ENCODE measurements around the gene UNC5B. TPM values are rescaled to one million over a fixed set of nuclear protein-coding genes. Genes with fewer than 3 reads are reported as not detected.

The UNC5B gene
- polyA plus RNA-seq, 1 experiment = 27.4 TPM

DNA sequence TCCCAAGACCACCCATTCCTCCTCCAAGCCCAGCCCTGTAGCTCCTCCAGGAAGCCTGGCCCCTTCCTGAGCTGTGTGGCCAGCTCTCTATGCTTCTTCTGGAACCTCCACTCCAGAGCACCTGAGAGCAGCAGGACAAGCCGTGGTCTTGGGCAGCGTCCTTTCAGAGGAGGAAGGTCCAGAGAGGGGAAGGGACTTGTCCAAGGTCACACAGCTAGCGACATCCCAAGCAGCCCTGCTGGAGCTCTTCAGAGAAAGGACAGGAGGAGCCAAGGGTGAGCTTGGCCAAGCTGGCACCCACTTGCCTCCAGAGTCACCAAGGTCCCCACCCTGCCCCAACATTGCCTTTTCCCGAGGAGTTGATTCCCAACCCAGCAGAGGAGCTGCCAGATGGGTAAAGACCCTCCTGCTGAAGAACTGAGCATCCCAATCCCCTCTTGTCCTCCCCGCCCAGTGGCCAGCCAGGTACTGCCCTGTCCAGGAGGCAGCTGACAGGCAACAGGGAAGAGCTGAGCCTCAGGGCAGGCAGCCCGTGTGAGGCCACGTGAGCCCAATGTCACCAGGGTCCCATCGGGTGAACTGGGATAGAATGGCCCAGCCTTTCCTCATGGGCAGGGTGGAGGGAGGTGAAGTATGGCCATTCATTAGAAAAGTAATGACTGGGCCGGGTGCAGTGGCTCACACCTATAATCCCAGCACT, 46.2 kb downstream of the UNC5B start:
- ChIA-PET POLR2A (no interaction called here), CTCF (interaction anchor here (0.9 to 3.6 kb wide), 5 partner anchors 9 to 17 kb away, joined by 3 to 20 read pairs (median 12); no protein-coding TSS in a partner anchor)

DNA sequence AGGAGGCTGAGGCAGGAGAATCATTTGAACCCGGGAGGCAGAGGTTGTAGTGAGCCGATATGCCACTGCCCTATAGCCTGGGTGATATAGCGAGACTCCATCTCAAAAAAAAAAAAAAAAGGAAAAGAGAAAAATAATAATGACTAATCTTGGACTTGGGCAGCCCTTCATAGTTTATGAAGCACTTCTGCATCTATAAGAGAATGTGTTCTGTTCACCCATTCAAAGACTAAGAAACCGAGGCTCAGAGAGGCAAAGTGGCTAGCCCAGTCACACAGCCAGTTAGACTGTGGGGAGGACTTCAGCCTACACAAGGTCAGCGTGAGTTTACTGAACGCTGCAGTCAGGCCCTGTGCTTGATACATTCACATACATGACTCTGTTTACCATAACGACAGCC, 46.9 kb downstream of the UNC5B start:
- ChIA-PET POLR2A (no interaction called here), CTCF (interaction anchor here (1.0 to 3.6 kb wide), 7 partner anchors 8 to 51 kb away, joined by 3 to 20 read pairs (median 7); no protein-coding TSS in a partner anchor)
- Histone ChIP-seq H3K27me3 (ENCODE audit: control insufficient read depth, insufficient read depth, low read length) (no peaks in the 10 kb centered on the region), H3K4me3 (ENCODE audit: low read depth, low read length) (no peak overlapping the region), H3K36me3 (ENCODE audit: control insufficient read depth, insufficient read depth, low read length) (no peaks in the 10 kb centered on the region)
- no peak for DNase-seq (ENCODE audit: low read depth)
- TF ChIP-seq CTCF (IDR thresholded peaks at IDR 0.05; ENCODE audit: insufficient read depth, low read depth, low read length) = no peak

More for the DNA sequence above, 46.2 kb downstream of the UNC5B start:
- no peak for TF ChIP-seq CTCF (IDR thresholded peaks at IDR 0.05; ENCODE audit: insufficient read depth, low read depth, low read length)
- Histone ChIP-seq H3K27me3 (ENCODE audit: control insufficient read depth, insufficient read depth, low read length) (no peaks in the 10 kb centered on the region), H3K36me3 (ENCODE audit: control insufficient read depth, insufficient read depth, low read length) (no peaks in the 10 kb centered on the region), H3K4me3 (ENCODE audit: low read depth, low read length) (no peak overlapping the region)
- no peak for DNase-seq (ENCODE audit: low read depth)

DNA sequence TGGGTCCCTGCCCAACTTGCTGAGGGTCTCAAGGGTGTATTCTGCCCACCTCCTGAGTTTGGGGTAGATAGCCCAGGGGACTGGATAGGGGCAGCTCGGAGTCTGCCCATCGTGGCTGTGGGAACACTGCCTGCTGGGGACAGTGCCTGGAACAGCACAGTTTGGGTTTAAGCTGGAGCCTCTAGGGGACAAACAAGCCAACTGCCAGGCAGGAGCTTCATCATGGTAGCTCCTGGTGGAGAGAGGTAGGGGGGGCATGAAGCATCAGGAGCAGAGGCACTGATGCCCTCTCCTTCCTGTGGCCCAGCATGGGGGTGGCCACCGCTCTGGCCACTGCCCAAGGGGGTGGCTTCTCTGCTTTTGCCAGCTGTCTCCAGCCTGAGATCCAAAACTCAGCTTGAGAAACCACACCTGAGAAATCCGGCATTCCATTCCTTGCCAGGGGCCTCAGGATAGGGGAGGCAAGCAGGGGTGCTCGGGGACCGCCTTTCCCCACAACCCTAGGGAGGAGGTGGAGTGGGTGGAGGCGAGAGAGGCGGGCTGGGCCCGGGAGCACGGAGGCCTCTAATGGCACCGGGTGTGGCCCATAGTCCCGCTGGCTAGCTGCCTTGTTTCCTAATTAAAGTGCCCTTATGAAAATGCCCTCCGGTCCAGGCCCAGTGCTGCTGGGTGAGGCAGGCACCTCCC, 47.6 kb downstream of the UNC5B start:
- POLR2A ChIA-PET = no interaction called here
- Histone ChIP-seq H3K27me3 (ENCODE audit: control insufficient read depth, insufficient read depth, low read length) (no peaks in the 10 kb centered on the region), H3K4me3 (ENCODE audit: low read depth, low read length) (no peak overlapping the region), H3K36me3 (ENCODE audit: control insufficient read depth, insufficient read depth, low read length) (no peaks in the 10 kb centered on the region)
- CTCF ChIA-PET = interaction anchor here (0.6 to 3.6 kb wide), 10 partner anchors 10 to 51 kb away, joined by 3 to 20 read pairs (median 4); no protein-coding TSS in a partner anchor
- DNase-seq (ENCODE audit: low read depth) = no peak
- TF ChIP-seq CTCF (IDR thresholded peaks at IDR 0.05; ENCODE audit: insufficient read depth, low read depth, low read length) = no peak; the same call in 1 of the 2 replicates

DNA sequence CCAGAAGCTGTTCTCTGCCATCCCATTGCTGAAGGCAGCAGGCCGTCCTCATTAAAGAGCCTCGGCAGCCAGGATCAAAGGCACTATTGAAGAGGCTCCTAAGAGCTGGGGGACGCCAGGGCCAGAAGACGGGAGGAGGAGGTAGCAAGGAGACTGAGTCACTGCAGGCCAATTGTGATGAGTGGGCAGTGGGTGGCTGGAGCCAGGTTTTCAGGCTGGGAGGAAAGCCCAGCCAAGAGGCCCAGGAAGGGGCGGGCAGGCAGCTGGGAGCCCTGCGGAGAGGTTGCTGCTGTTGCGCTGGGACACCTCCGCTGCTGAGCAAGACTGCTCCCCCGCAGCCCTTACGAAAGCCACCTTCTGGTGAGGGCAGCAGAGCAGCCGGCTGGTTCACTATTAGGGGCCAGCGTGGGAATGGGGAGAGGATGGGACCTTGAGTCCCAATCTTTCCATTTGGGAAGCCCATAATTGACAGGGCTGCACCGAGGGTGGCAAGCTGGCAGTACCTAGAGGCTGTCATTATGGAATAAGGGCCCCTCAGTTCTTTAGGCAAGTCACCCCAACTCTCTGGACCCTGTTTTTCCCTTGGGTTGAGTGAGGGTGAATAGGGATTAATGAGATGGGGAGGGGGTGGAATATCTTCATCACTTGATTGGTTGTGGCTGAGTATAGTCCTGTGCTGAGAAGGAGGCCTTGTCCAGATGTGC, 48.4 kb downstream of the UNC5B start:
- peak; percentile 25; the same call in 1 of the 2 replicates for TF ChIP-seq CTCF (IDR thresholded peaks at IDR 0.05; ENCODE audit: insufficient read depth, low read depth, low read length)
- CTCF ChIA-PET = interaction anchor here (0.7 to 3.6 kb wide), 10 partner anchors 9 to 52 kb away, joined by 3 to 20 read pairs (median 4); no protein-coding TSS in a partner anchor
- Histone ChIP-seq H3K36me3 (ENCODE audit: control insufficient read depth, insufficient read depth, low read length) (no peaks in the 10 kb centered on the region), H3K27me3 (ENCODE audit: control insufficient read depth, insufficient read depth, low read length) (no peaks in the 10 kb centered on the region), H3K4me3 (ENCODE audit: low read depth, low read length) (no peak overlapping the region)
- peak; percentile 63 for DNase-seq (ENCODE audit: low read depth)
- POLR2A ChIA-PET = no interaction called here

DNA sequence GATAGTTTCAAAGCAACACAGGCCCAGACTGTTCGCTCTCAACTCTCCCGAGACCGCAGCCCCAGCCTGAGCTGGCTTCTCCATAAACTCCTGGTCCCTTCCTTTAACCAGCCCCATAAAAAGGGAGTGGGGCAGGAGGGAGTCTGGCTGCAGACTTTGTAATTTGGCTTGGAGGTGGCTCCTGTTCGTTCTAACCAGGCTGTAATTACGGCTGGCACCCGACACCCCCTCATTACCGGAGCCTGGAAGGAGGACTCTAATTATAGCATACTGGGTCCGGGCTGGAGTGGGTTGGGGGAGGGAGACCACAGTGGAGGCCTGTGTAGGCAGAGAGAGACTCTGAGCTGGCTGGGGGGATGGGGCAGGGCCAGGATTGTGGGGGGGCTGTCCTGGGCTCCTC, 49.7 kb downstream of the UNC5B start:
- POLR2A ChIA-PET = no interaction called here

More for the DNA sequence above, 49.7 kb downstream of the UNC5B start:
- CTCF ChIA-PET = interaction anchor here (0.7 to 3.6 kb wide), 2 partner anchors 8 to 16 kb away, joined by 3 to 14 read pairs; no protein-coding TSS in a partner anchor
- H3K36me3 ChIP-seq (ENCODE audit: control insufficient read depth, insufficient read depth, low read length) = no peaks in the 10 kb centered on the region
- no peak overlapping the region for H3K4me3 ChIP-seq (ENCODE audit: low read depth, low read length)
- no peak for TF ChIP-seq CTCF (IDR thresholded peaks at IDR 0.05; ENCODE audit: insufficient read depth, low read depth, low read length)
- no peaks in the 10 kb centered on the region for H3K27me3 ChIP-seq (ENCODE audit: control insufficient read depth, insufficient read depth, low read length)
- DNase-seq (ENCODE audit: low read depth) = no peak
